ENCODE data around the gene SNN. TPM values are rescaled to one million over a fixed set of nuclear protein-coding genes. Genes with fewer than 3 reads are reported as not detected.

The SNN gene
- total and polyA plus RNA-seq, 5 donors from 2014 or later, result 14.5 to 31.2 (median 24.9) TPM

DNA sequence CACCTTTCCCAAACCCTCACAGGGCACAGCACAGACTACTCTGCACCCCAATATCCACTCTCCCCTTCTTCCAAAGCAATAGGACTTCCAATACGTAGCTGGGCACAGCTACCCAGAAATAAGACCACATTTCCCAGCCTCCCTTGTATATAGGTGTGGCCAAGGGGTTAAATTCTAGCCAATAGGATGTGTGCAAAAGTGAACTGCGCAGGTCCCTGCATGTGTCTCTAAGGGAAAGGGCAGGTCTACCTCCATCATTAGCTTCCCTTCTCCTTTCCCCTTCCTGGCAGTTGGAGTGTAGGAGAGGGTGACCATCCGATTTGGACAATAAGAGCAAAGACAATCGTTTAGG, 25.5 kb upstream of the SNN start:
- H3K36me3 Mint-ChIP-seq, result no peaks in the 10 kb centered on the region
- DNase-seq, result no peak
- no peak overlapping the region for H3K27ac ChIP-seq (ENCODE audit: insufficient read depth, low read length, poor library complexity, severe bottlenecking)
- no peaks in the 10 kb centered on the region for H3K9me3 Mint-ChIP-seq
- H3K4me1 Mint-ChIP-seq, result peaks cover 5 to 26% (median 14%) of the 10 kb centered on the region in 4 donors
- no peak for ATAC-seq (ENCODE audit: low read depth in 2 of 2)
- no peaks in the 10 kb centered on the region for H3K27me3 ChIP-seq (ENCODE audit: control insufficient read depth, insufficient read depth, low read length)
- no peaks in the 10 kb centered on the region for H3K9me3 ChIP-seq (ENCODE audit: control insufficient read depth in 2 of 2, low read length in 2 of 2)
- H3K36me3 ChIP-seq (ENCODE audit: control insufficient read depth, insufficient read depth, low read length), result no peaks in the 10 kb centered on the region
- H3K27ac Mint-ChIP-seq, result peak overlapping the region in 1 of 3 donors; percentile 32
- H3K4me3 Mint-ChIP-seq, result no peak overlapping the region
- peaks cover 6% of the 10 kb centered on the region for H3K27me3 Mint-ChIP-seq
- H3K4me3 ChIP-seq (ENCODE audit: low read depth, low read length), result no peak overlapping the region
- H3K4me1 ChIP-seq (ENCODE audit: control insufficient read depth, insufficient read depth, low read length, poor library complexity, severe bottlenecking), result peaks cover 9% of the 10 kb centered on the region

DNA sequence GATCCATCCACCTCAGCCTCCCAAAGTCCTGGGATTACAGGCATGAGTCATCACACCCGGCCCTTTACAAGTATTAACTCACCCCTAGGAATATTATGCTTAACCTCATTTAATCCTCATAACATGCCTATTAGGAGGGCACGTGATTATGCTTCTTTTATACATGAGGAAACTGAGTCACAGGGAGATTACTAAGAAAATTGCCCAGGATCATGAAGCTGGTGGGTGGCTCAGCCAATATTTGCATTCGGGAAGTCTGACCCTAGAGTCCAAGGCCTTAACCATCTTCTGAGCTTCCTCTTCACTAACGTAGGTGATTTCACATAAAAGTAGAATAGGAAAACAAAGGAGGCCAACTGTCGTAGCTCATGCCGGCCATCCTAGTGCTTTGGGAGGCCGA, 19.0 kb upstream of the SNN start:
- H3K27me3 ChIP-seq (ENCODE audit: control insufficient read depth, insufficient read depth, low read length), result no peaks in the 10 kb centered on the region
- no peaks in the 10 kb centered on the region for H3K9me3 ChIP-seq (ENCODE audit: control insufficient read depth in 2 of 2, low read length in 2 of 2)
- Mint-ChIP-seq H3K27ac (peak overlapping the region in 1 of 3 donors; percentile 28), H3K9me3 (peaks cover 0 to 1% (median 0%) of the 10 kb centered on the region in 7 donors), H3K4me3 (no peak overlapping the region), H3K4me1 (peaks cover 0 to 11% (median 4%) of the 10 kb centered on the region in 4 donors), H3K27me3 (peaks cover 5% of the 10 kb centered on the region), H3K36me3 (no peaks in the 10 kb centered on the region)
- no peak for DNase-seq
- H3K36me3 ChIP-seq (ENCODE audit: control insufficient read depth, insufficient read depth, low read length), result no peaks in the 10 kb centered on the region
- H3K4me1 ChIP-seq (ENCODE audit: control insufficient read depth, insufficient read depth, low read length, poor library complexity, severe bottlenecking), result peaks cover 3% of the 10 kb centered on the region
- ATAC-seq (ENCODE audit: low read depth in 2 of 2), result no peak
- no peak overlapping the region for H3K4me3 ChIP-seq (ENCODE audit: low read depth, low read length)
- H3K27ac ChIP-seq (ENCODE audit: insufficient read depth, low read length, poor library complexity, severe bottlenecking), result no peak overlapping the region

DNA sequence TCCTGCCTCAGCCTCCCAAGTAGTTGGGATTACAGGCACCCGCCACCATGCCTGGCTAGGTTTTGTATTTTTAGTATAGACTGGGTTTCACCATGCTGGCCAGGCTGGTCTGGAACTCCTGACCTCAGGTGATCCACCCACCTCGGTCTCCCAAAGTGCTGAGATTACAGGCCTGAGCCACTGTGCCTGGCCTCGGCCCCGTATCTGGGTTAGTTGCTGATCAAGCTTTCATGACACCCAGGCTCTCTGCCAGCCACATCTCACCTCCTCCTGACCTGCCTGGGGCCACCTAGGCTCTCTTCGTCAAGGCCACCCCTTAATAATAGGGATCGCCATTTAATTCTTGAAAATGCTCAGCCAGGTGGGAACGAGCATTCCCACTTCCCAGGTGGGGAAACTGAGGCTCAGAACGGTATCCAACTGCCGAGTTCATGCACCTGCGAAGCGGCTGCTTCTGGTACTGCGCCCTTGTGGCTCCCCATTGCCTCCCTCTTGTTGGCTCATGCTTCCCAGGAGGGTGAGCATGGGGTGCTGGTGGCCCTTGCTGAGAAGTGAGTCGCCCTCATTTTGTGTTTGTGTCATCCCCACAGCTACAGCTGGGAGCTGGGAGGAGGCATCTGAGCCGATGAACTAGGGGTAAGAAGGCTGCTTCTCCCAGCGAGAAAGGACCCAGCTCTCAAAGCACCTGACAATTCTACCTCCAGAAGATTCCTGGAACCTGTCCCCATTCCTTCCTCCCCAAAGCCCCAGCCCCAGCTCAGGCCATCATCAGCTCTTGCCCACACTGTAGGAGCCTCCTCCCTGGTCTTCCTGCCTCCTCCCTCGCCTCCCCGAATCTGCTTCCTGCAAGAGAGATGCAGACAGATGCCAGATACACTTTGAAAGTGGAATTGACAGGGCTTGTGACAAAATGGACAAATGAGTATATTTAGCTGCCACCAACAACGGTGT, 17.3 kb upstream of the SNN start:
- H3K36me3 ChIP-seq (ENCODE audit: control insufficient read depth, insufficient read depth, low read length), result no peaks in the 10 kb centered on the region
- ATAC-seq (ENCODE audit: low read depth in 2 of 2) (no peak), DNase-seq (no peak)
- no peaks in the 10 kb centered on the region for H3K27me3 ChIP-seq (ENCODE audit: control insufficient read depth, insufficient read depth, low read length)
- peaks cover 0 to 14% (median 7%) of the 10 kb centered on the region in 4 donors for H3K4me1 Mint-ChIP-seq
- H3K9me3 ChIP-seq (ENCODE audit: control insufficient read depth in 2 of 2, low read length in 2 of 2), result no peaks in the 10 kb centered on the region
- H3K4me1 ChIP-seq (ENCODE audit: control insufficient read depth, insufficient read depth, low read length, poor library complexity, severe bottlenecking), result peaks cover 5% of the 10 kb centered on the region
- H3K4me3 ChIP-seq (ENCODE audit: low read depth, low read length), result no peak overlapping the region
- H3K4me3 Mint-ChIP-seq, result no peak overlapping the region
- H3K27ac Mint-ChIP-seq, result peak overlapping the region in 1 of 3 donors; percentile 26
- H3K27me3 Mint-ChIP-seq, result peaks cover 5% of the 10 kb centered on the region
- peaks cover 0 to 1% (median 0%) of the 10 kb centered on the region in 7 donors for H3K9me3 Mint-ChIP-seq
- no peaks in the 10 kb centered on the region for H3K36me3 Mint-ChIP-seq
- H3K27ac ChIP-seq (ENCODE audit: insufficient read depth, low read length, poor library complexity, severe bottlenecking), result no peak overlapping the region

DNA sequence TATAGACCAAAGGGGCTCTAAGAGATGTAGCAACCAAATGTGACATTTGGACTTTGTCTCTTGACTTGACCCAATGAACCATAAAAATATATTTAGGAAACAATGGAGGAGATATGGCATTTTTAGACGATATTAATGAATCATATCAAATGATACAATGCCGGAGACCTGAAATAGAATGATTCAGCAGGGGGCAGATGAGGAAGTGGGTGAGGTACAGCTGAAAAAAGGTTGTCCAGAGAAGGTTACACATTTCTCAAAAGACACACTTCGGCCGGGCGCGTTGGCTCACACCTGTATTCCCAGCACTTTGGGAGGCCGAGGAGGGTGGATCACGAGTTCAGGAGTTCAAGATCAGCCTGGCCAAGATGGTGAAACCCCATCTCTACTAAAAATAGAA, 16.5 kb upstream of the SNN start:
- Mint-ChIP-seq H3K27me3 (peaks cover 5% of the 10 kb centered on the region), H3K9me3 (peaks cover 0 to 1% (median 0%) of the 10 kb centered on the region in 7 donors), H3K27ac (no peak overlapping the region), H3K4me3 (no peak overlapping the region), H3K36me3 (no peaks in the 10 kb centered on the region), H3K4me1 (peaks cover 0 to 14% (median 7%) of the 10 kb centered on the region in 4 donors)
- no peak overlapping the region for H3K4me3 ChIP-seq (ENCODE audit: low read depth, low read length)
- H3K36me3 ChIP-seq (ENCODE audit: control insufficient read depth, insufficient read depth, low read length), result no peaks in the 10 kb centered on the region
- no peak overlapping the region for H3K27ac ChIP-seq (ENCODE audit: insufficient read depth, low read length, poor library complexity, severe bottlenecking)
- no peak for DNase-seq
- peaks cover 5% of the 10 kb centered on the region for H3K4me1 ChIP-seq (ENCODE audit: control insufficient read depth, insufficient read depth, low read length, poor library complexity, severe bottlenecking)
- no peaks in the 10 kb centered on the region for H3K9me3 ChIP-seq (ENCODE audit: control insufficient read depth in 2 of 2, low read length in 2 of 2)
- no peak for ATAC-seq (ENCODE audit: low read depth in 2 of 2)
- H3K27me3 ChIP-seq (ENCODE audit: control insufficient read depth, insufficient read depth, low read length), result no peaks in the 10 kb centered on the region

DNA sequence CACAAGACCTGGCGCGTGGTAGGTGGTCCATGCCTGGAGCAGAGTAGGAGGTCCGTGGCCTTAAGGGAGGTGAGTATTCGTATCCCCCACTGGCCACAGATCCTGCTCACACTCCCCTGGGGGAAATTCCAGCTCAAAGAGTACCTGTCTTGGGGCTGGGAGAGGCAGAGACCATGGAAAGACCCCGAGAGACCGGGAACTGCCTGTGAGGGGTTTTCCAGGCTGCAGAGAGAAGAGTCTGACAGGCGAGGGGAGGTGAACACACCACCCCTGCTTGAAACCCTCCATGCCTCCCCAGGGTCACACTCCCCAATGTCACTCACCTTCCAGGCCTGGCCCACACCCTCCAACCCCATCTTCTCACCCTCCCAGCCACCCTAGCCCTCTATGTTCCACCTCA, 12.6 kb upstream of the SNN start:
- no peaks in the 10 kb centered on the region for H3K36me3 ChIP-seq (ENCODE audit: control insufficient read depth, insufficient read depth, low read length)
- peaks cover 5% of the 10 kb centered on the region for H3K4me1 ChIP-seq (ENCODE audit: control insufficient read depth, insufficient read depth, low read length, poor library complexity, severe bottlenecking)
- H3K4me3 ChIP-seq (ENCODE audit: low read depth, low read length), result no peak overlapping the region
- Mint-ChIP-seq H3K27ac (no peak overlapping the region), H3K4me3 (no peak overlapping the region), H3K36me3 (no peaks in the 10 kb centered on the region), H3K27me3 (peaks cover 5% of the 10 kb centered on the region), H3K9me3 (peaks cover 0 to 1% (median 0%) of the 10 kb centered on the region in 7 donors), H3K4me1 (peaks cover 0 to 14% (median 8%) of the 10 kb centered on the region in 4 donors)
- no peak for DNase-seq
- H3K27ac ChIP-seq (ENCODE audit: insufficient read depth, low read length, poor library complexity, severe bottlenecking), result no peak overlapping the region
- H3K9me3 ChIP-seq (ENCODE audit: control insufficient read depth in 2 of 2, low read length in 2 of 2), result no peaks in the 10 kb centered on the region
- no peak for ATAC-seq (ENCODE audit: low read depth in 2 of 2)
- H3K27me3 ChIP-seq (ENCODE audit: control insufficient read depth, insufficient read depth, low read length), result no peaks in the 10 kb centered on the region

DNA sequence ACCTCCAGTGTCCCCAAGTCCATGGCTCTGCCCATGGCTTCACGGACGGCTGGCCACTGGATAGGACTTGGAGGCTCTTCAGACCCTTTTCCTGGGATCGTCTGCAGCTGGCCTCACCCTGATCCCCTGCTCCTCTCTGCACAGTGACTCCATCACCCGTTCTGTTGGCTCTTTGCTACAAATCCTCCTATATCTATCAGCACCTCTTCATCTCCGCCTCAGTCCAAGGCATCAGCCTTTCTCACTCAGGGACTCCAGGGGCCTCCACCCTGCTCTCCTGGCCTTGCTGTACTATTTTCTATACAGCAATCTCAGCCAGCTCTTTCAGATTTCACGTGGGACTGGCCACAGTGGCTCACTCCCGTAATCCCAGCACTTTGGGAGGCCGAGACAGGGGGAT, 10.7 kb upstream of the SNN start:
- no peaks in the 10 kb centered on the region for H3K36me3 ChIP-seq (ENCODE audit: control insufficient read depth, insufficient read depth, low read length)
- H3K36me3 Mint-ChIP-seq, result no peaks in the 10 kb centered on the region
- H3K4me3 ChIP-seq (ENCODE audit: low read depth, low read length), result no peak overlapping the region
- H3K4me3 Mint-ChIP-seq, result no peak overlapping the region
- H3K4me1 Mint-ChIP-seq, result peaks cover 0 to 8% (median 7%) of the 10 kb centered on the region in 4 donors
- DNase-seq (no peak), ATAC-seq (ENCODE audit: low read depth in 2 of 2) (no peak)
- no peak overlapping the region for H3K27ac ChIP-seq (ENCODE audit: insufficient read depth, low read length, poor library complexity, severe bottlenecking)
- no peaks in the 10 kb centered on the region for H3K27me3 ChIP-seq (ENCODE audit: control insufficient read depth, insufficient read depth, low read length)
- H3K9me3 ChIP-seq (ENCODE audit: control insufficient read depth in 2 of 2, low read length in 2 of 2), result no peaks in the 10 kb centered on the region
- no peak overlapping the region for H3K27ac Mint-ChIP-seq
- H3K9me3 Mint-ChIP-seq, result no peaks in the 10 kb centered on the region
- H3K4me1 ChIP-seq (ENCODE audit: control insufficient read depth, insufficient read depth, low read length, poor library complexity, severe bottlenecking), result peaks cover 5% of the 10 kb centered on the region
- H3K27me3 Mint-ChIP-seq, result peaks cover 5% of the 10 kb centered on the region

DNA sequence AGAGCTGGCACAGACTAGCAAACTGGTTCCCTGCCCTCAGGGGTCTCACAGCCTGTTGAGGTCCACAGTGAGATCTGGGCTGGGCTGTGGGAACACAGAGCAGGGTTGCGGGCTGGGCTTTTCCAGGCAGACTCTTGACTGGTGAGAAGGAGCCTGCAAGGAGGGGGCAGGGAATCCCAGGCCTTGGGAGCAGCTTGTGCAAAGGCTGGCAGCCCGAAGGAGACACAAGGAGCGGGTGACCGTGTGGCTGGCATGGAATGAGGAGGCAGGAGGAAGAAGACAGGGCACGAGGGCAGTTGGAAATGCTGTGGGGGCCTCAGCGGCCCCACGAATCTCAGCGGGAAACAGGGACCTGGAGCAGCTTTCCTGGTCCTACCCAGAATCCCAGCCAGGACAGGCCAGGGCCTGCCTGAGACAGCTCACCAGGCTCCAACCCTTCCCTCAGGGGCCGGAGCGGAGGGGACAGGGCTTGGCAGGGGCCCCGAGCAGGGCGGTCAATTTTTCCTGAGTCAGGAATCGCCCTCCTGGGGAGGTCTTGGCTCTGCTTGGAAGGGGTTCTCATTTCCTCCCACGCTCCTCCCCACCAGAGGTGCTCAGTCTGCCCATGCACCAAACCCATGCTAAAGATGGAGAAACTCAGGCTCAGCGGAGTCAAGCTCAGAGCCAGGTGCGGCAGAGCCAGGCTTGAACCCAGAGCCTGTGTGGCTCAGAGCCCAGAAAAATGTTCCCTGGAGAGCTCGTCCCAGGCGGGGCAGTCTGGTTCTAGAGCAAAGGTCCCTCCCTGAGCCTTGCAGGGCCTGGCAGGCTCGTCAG, 9.2 kb upstream of the SNN start:
- H3K9me3 ChIP-seq (ENCODE audit: control insufficient read depth in 2 of 2, low read length in 2 of 2), result no peaks in the 10 kb centered on the region
- no peak for ATAC-seq (ENCODE audit: low read depth in 2 of 2)
- no peak overlapping the region for H3K27ac Mint-ChIP-seq
- H3K4me1 Mint-ChIP-seq, result peaks cover 0 to 20% (median 8%) of the 10 kb centered on the region in 4 donors
- H3K36me3 Mint-ChIP-seq, result no peaks in the 10 kb centered on the region
- no peaks in the 10 kb centered on the region for H3K9me3 Mint-ChIP-seq
- no peak overlapping the region for H3K4me3 Mint-ChIP-seq
- H3K27me3 ChIP-seq (ENCODE audit: control insufficient read depth, insufficient read depth, low read length), result no peaks in the 10 kb centered on the region
- no peaks in the 10 kb centered on the region for H3K36me3 ChIP-seq (ENCODE audit: control insufficient read depth, insufficient read depth, low read length)
- no peaks in the 10 kb centered on the region for H3K27me3 Mint-ChIP-seq
- DNase-seq, result no peak
- H3K4me1 ChIP-seq (ENCODE audit: control insufficient read depth, insufficient read depth, low read length, poor library complexity, severe bottlenecking), result peaks cover 4% of the 10 kb centered on the region
- H3K4me3 ChIP-seq (ENCODE audit: low read depth, low read length), result no peak overlapping the region
- no peak overlapping the region for H3K27ac ChIP-seq (ENCODE audit: insufficient read depth, low read length, poor library complexity, severe bottlenecking)
